Measurements from ENCODE around the gene INPP4B. TPM values are rescaled to one million over a fixed set of nuclear protein-coding genes. Genes with fewer than 3 reads are reported as not detected.

INPP4B gene
- total RNA-seq, 2 experiments from 2014 or later: 42.9 to 44.0 TPM

DNA sequence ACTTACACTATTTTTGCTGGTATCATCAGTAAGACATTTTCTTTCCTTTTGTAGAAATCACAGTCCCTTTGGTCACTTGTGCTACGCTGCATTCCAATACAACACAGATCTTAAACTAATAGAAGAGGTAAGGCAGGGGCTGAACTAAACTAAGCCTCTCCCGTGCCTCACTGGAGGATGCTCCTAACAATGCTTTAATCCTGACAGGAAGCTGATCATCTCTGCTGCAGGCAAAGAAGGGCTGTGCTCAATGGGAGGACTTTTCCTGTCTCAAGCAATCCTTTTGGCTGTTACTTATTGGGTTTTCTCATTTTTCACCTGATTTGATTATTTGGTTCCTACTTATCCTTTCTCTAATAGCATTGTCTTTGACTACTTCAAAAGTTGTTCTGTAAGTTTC is 583.1 kb downstream of the INPP4B start:
- POLR2A ChIA-PET: no interaction called here
- CTCF ChIA-PET: no interaction called here

DNA sequence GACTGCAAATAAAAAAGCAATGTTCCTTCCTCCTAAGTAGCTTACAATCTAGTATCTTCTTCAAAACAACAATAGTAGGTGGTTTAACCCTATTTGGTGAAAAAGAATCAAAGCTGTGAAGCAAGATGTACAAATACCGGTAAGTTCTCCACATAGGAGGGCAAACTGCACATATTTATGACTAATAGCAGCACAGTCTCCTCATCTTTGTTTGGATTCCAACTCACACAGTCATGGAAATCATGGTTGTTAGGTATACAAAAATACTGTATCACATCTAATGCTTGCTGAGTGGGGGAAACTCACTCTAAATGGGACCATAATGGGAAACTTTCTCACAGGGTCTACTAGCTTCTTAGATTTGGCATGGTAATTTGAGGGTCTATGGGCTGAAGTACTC is 597.2 kb downstream of the INPP4B start:
- POLR2A ChIA-PET: no interaction called here
- CTCF ChIA-PET: no interaction called here

DNA sequence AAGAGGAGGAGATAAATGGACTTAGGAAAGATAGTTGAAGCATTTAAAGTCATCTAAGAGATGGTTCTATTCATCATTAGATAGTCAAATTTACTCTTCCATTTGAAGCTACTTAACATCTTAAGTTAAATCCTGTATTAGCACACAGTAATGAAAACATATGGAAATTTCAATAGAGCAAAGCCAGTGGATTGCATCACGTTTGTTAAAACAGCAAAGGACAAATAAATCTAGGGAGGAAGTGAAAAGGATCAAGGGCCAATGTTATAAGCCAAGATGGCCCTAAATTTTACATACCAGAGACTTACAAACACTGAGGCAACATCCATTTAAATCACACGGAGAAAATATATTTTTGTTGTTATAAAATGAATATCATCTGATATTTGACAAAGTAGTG is 602.8 kb downstream of the INPP4B start:
- CTCF ChIA-PET: no interaction called here
- POLR2A ChIA-PET: no interaction called here

GRCh38 chr4:142242156-142242555 is 603.9 kb downstream of the INPP4B start:
- POLR2A ChIA-PET: no interaction called here
- CTCF ChIA-PET: no interaction called here

DNA sequence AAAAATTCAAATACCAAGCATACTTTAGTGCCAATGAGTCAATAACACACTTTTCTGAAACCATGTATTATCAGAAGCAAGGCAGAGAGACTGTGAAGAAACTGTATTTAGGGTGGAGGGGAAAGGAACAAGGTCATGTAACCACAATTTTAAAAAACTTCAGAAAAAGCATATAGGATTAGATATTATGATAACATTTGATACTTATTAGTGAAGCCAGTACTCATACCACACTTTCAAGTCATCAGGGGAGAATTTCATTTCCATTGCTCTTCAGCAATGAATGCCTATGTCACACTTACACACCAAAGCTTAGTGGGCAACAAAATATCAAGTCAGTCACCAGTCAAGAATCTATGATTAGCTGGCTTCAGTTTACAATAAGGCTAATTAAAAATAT is 607.5 kb downstream of the INPP4B start:
- ChIA-PET POLR2A (no interaction called here), CTCF (no interaction called here)

GRCh38 chr4:142236268-142236667 is 609.8 kb downstream of the INPP4B start:
- ChIA-PET CTCF (no interaction called here), POLR2A (interaction anchor here (0.6 kb wide), 1 partner anchor 653 kb away, joined by 4 read pairs; no protein-coding TSS in a partner anchor)

DNA sequence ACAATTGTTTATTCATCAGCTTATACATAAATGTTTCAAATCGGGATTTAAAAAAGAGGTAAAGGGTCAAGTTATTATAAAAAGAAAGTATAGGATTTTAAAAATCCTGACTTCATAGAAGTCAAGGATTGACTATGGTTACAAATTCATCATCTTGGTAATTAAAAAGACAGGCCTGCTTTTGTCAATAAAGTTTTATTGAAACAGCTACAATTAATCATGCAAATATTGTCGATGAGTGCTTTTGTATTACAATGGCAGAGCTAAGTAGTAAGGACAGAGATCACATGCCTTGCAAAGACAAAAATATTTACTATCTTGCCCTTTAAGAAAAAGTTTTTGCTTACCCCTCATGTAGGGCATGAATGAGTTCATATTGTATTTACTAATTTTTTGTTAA is 614.3 kb downstream of the INPP4B start:
- ChIA-PET POLR2A (no interaction called here), CTCF (no interaction called here)

DNA sequence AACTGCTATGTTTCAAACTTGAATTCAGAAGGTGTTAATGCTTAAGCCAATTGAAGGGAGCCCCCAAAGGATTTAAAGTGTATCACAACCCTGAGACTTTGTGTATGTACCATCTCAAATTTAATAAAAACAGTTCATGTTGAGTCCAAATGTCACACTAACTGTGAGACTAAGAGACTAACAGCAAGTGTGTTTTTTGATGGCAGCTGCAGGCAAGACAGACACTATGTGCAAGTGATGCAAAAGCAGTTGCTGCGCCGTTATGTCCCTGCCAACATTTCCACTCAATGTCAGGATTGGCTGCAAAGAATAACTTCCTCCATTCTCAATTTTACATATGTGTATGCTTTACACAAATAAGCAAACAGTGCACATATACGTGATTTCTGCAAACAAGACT is 615.1 kb downstream of the INPP4B start:
- ChIA-PET CTCF (no interaction called here), POLR2A (no interaction called here)

- POLR2A ChIA-PET: no interaction called here
- CTCF ChIA-PET: interaction anchor here (1.1 kb wide), 1 partner anchor 83 kb away, joined by 3 read pairs; no protein-coding TSS in a partner anchor
Observed at GRCh38 chr4:142226014-142226413, 620.1 kb downstream of the INPP4B start.

- CTCF ChIA-PET: no interaction called here
- POLR2A ChIA-PET: interaction anchor here (0.8 kb wide), 1 partner anchor 8 kb away, joined by 3 read pairs; no protein-coding TSS in a partner anchor
Observed at GRCh38 chr4:142222127-142222526, 624.0 kb downstream of the INPP4B start.

DNA sequence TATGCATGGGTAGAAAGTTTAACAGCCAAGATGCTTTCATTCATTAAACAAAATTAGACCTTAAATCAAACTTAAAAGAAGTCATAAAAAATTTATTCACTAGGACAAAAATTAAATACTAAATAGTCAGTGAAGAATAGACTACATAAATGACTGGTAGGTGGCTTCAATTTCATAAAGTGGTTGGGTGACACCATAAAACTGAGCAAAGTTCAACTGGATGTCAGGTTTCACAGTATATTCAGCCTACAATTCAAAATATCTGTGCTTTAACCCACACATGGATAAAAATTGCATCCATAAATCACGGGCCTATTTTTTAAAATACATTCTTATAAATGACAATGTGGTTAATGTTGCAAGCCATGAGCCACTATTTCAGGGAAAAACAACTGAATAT is 627.4 kb downstream of the INPP4B start:
- POLR2A ChIA-PET: no interaction called here
- CTCF ChIA-PET: no interaction called here

DNA sequence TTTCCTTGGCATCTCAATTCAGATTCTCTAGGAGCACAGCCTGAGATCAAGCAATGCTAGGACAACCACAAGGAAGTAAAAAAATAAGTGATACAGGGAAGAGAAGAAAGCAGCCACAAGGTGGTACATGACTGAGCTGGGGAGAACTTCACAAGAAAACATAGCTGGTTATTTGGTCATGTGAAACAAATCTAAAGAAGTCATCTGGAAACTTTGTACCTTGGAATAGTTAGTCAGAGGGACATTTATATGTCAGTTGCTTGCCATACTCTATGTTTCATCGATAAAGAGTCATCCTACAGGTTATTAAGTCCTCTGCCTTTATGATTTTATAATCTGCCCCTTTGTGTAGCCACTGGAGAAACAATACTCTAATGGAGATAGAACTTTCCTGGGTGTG is 634.7 kb downstream of the INPP4B start:
- POLR2A ChIA-PET: no interaction called here
- CTCF ChIA-PET: no interaction called here

DNA sequence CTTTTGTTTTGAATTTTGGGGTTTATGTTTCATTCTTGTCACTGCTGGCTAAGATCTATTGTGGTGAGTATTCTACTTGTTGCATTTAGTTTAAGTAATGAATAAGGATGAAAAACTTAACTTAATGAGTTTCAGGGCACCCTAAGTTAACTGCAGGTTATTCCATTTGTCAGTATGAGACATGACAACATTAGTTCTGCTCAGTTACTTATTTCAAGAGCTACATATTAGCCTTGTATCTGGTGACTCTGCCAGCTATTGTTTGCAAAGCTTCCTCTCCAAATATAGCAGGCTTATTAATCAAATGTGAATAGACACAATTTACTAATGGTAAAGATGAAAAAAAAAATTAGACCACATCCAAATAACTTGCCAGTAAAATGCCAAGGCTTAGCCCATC is 642.6 kb downstream of the INPP4B start:
- ChIA-PET CTCF (no interaction called here), POLR2A (no interaction called here)

DNA sequence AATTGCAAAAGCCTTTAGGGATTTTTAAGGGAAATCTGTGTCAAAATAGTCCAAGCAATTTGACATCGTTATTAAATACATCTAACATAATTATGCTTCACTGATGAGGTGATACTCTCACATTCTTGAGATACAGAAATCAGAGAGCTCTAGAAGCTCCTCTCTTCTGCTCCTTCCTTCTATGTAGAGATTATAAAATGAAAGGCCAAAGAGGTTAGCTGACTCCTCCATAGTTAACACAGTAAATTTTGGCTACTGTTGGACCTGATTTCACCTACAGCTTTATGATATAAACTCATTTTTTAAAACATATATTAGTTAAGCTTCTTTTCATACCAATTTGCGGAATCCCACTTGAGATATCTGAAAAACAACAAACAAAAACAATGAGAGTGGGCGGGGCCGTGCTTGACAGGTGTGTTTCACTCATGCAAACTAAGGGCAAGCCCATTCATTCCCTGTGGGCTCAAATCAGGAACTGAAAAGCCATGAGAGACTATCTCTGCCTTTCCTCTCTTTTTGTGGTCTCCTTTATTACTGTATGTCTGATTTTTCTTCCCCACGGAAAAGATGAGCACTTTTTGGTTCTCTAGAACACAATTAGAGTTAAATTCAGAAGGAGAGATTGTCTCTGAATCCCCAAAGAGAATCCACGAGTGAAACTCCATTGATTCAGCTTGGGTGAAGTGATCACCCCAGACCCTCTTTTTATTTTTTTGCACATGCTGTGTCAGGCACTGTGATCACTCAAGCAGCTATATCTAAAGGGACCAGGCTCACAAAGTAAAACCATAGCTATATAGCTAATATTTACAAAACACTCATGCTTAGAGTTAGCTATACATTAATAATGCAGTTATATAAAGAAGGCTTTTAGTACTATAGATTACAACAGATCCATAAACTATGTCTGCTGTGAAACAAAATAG is 643.4 kb downstream of the INPP4B start:
- POLR2A ChIA-PET: interaction anchor here (0.6 kb wide), 1 partner anchor 698 kb away, joined by 3 read pairs; no protein-coding TSS in a partner anchor

DNA sequence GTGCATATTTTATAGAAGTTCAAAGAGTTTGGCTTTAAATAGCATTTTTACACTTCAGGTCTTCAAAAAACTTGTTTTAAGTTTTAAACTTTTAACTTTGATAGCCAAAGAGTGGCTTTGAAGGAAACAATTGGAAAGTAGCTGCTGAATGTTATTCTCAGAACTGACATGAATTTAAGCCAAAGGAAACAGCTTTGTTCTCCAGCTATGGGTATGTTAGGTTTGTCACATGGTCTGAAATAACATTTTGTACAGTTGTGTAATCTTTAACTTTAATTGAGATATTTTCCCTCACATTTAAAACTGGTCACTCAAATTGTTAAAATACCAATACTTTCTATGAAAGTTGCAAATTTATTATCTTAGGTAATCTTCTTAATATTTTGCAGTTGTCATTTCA is 645.1 kb downstream of the INPP4B start:
- POLR2A ChIA-PET: no interaction called here

More for the DNA sequence above, 643.4 kb downstream of the INPP4B start:
- CTCF ChIA-PET: no interaction called here

GRCh38 chr4:142194905-142195304 is 651.2 kb downstream of the INPP4B start:
- POLR2A ChIA-PET: no interaction called here
- CTCF ChIA-PET: no interaction called here

More for the DNA sequence above, 645.1 kb downstream of the INPP4B start:
- CTCF ChIA-PET: no interaction called here

DNA sequence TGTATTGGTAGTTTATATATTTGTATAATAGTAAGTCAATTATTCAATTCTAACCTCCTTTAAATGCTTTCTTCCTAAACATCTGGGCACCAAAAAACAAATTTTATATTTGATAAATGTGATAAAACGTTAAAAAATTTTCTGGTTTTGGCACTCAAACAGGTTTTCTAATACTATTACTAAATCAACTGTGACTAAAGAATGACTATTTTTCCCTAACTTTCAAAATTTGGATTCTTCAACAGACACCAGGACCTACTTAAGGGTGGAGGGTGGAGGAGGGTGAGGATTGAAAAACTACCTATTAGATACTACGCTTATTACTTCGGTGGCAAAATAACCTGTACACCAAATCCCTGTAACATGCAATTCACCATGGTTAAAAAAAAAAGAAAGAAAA is 654.2 kb downstream of the INPP4B start:
- CTCF ChIA-PET: no interaction called here
- POLR2A ChIA-PET: no interaction called here

GRCh38 chr4:142181021-142181420 is 665.1 kb downstream of the INPP4B start:
- CTCF ChIA-PET: no interaction called here
- POLR2A ChIA-PET: no interaction called here

DNA sequence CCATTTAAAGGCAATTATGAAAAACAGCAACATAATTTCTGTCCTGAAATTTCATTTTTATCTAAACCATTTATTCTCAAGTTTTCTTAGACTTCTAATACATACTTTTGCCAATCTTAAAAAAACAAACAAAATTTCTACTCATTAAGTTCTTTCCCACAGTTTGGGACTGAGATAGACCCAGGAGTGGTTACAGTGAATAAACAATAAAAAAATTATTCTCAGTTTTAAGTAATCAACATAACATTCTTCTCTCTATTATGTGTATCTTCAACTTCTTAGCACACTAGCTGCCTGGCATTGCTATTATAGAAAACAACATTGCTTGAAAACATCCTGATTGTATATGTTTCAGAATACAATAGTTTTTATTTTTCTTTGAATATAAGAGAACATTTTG is 676.9 kb downstream of the INPP4B start:
- ChIA-PET POLR2A (no interaction called here), CTCF (no interaction called here)

DNA sequence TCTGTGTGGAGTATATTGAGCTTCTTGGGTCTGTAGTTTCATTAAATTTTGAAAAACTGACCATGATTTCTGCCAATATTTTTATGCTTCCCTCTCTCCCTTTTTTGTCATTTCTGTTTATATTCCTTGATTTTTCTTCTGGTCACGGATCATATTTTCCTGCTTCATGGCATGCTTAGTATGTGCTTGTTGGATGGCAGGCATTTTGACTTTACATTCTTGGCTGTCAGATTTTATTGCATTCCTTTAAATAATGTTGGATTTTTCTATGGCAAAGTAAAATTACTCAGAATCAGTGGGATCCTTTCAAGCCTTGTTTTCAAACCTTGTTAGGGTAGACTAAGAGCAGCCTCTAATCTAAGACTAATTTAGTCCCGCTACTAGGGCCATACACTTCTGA is 677.9 kb downstream of the INPP4B start:
- ChIA-PET CTCF (no interaction called here), POLR2A (no interaction called here)

GRCh38 chr4:142164767-142165500 is 681.2 kb downstream of the INPP4B start:
- ChIA-PET POLR2A (no interaction called here), CTCF (no interaction called here)

All from activated CD8-positive, alpha-beta memory T cell treated with anti-CD3 and anti-CD28 coated beads for 36 hours (primary cell).